Right cardiac atrium (tissue), 5 donors: ENCODE results near the gene LMNTD2. TPM values are rescaled to one million over a fixed set of nuclear protein-coding genes. Genes with fewer than 3 reads are reported as not detected.

Experiments
- ATAC-seq, 2 donors: fragments of 200-7000 bp; cut with Tn5 transposase; one replicate each; pipeline versions ENCODE4 v1.8.0 to v1.9.1; 2020; ENCODE audit warnings: moderate library complexity in 2 of 2, mild to moderate bottlenecking in 1 of 2
- DNase-seq, 3 donors: peaks; one replicate each; pipeline ENCODE4 v3.0.0-alpha.2; 2020
- H3K27ac ChIP-seq: one replicate; pipeline ENCODE4 v1.5.1; 2013; ENCODE audit warnings: mild to moderate bottlenecking, low read length, control low read depth, moderate library complexity
- H3K27me3 ChIP-seq: one replicate; pipeline ENCODE4 v1.6.1; 2013; ENCODE audit not compliant: control insufficient read depth, insufficient read depth
- H3K4me1 ChIP-seq: one replicate; pipeline ENCODE4 v1.6.1; 2013; ENCODE audit warnings: low read length; ENCODE audit not compliant: control insufficient read depth, insufficient read depth
- H3K4me3 ChIP-seq: one replicate; pipeline ENCODE4 v1.5.1; 2013; ENCODE audit warnings: low read length, control low read depth
- H3K9me3 ChIP-seq: one replicate; pipeline ENCODE4 v1.6.1; 2013; ENCODE audit warnings: low read length; ENCODE audit not compliant: control insufficient read depth
- WGBS: extraction: QIAGEN DNeasy Blood & Tissue Kit; methylation state at CpG from one replicate; pipeline ENCODE4 v1.1.7; 2013; 5-methylcytosine and 5-hydroxymethylcytosine counted together
- intact Hi-C, 4 donors: fragments of 100-400 bp; cut with DNase I; formaldehyde crosslinking; loops; one replicate each; pipeline versions ENCODE4 v1.11.0 to v1.14.0; 2022 to 2023
- polyA plus RNA-seq: library from polyadenylated mRNA; stranded (reverse); fragments of 200-250 nt; gene quantifications from one replicate; pipeline ENCODE4 v1.2.3, GENCODE V29; 2013
- total RNA-seq, 4 donors: library from RNA; stranded (reverse); fragmentation: NEBNext Ultra II Directional; extraction: Animal tissue kit (Norgen Biotek cat#: 25700); gene quantifications; one replicate each; pipeline ENCODE4 v1.2.1, GENCODE V29; 2021
- donor health status: healthy with polysubstance abuse.
- donor health status: DM: no; HTN: yes; CAD: no.
- donor health status: DM: no; HTN: no; CAD: no.
- donor health status: DM: no; HTN: yes; CAD: no; lungs with severe emphysema.
- donor health status: DM: yes; HTN: yes; CAD: no.

LMNTD2 gene
- total and polyA plus RNA-seq, 5 donors: 0.50 to 1.4 (median 0.66) TPM

- Histone ChIP-seq H3K27ac (no peak overlapping the region), H3K27me3 (no peaks in the 10 kb centered on the region), H3K4me3 (no peak overlapping the region), H3K4me1 (no peaks in the 10 kb centered on the region), H3K9me3 (no peaks in the 10 kb centered on the region)
- ATAC-seq (no peak), DNase-seq (peak in 1 of 3 donors; percentile 56)
- 64% methylated on average over 22 of the region's 22 CpGs for WGBS
- intact Hi-C loops: loop anchor here in 2 of 4 donors (10.0 kb wide), 1 partner anchor 168 kb away; no protein-coding TSS in a partner anchor
These were observed 3.8 kb downstream of the LMNTD2 start for GRCh38 chr11:556662-557256.

- Histone ChIP-seq H3K4me3 (no peak overlapping the region), H3K27ac (no peak overlapping the region)
- intact Hi-C loops: loop anchor here in 3 of 4 donors (2.0 to 10.0 kb wide), 2 partner anchors 169 to 171 kb away; no protein-coding TSS in a partner anchor
These were observed 4.5 kb downstream of the LMNTD2 start for GRCh38 chr11:555780-556661.

GRCh38 chr11:555227-555779, 5.2 kb downstream of the LMNTD2 start:
- ATAC-seq: no peak

More at GRCh38 chr11:555780-556661, 4.5 kb downstream of the LMNTD2 start:
- no peaks in the 10 kb centered on the region for H3K4me1 ChIP-seq
- 3% methylated on average over 104 of the region's 104 CpGs for WGBS
- DNase-seq (peak in 1 of 3 donors; percentile 58), ATAC-seq (no peak)
- H3K9me3 ChIP-seq: no peaks in the 10 kb centered on the region
- no peaks in the 10 kb centered on the region for H3K27me3 ChIP-seq

GRCh38 chr11:554428-555226, 5.9 kb downstream of the LMNTD2 start:
- no peaks in the 10 kb centered on the region for H3K9me3 ChIP-seq
- intact Hi-C loops: loop anchor here (2.0 to 10.0 kb wide), 3 partner anchors 170 to 173 kb away; no protein-coding TSS in a partner anchor
- peak overlapping the region; percentile 24 for H3K4me3 ChIP-seq
- H3K27ac ChIP-seq: no peak overlapping the region
- peak in 2 of 3 donors; percentile 80 to 81 for DNase-seq
- 12% methylated on average over 47 of the region's 60 CpGs for WGBS
- H3K27me3 ChIP-seq: no peaks in the 10 kb centered on the region
- peak; percentile 27 to 39 for ATAC-seq
- H3K4me1 ChIP-seq: no peaks in the 10 kb centered on the region

More at GRCh38 chr11:555227-555779, 5.2 kb downstream of the LMNTD2 start:
- no peaks in the 10 kb centered on the region for H3K4me1 ChIP-seq
- no peaks in the 10 kb centered on the region for H3K9me3 ChIP-seq
- no peak overlapping the region for H3K27ac ChIP-seq
- DNase-seq: peak in 1 of 3 donors; percentile 54
- intact Hi-C loops: loop anchor here in 3 of 4 donors (2.0 to 10.0 kb wide), 2 partner anchors 169 to 171 kb away; no protein-coding TSS in a partner anchor
- H3K27me3 ChIP-seq: no peaks in the 10 kb centered on the region
- peak overlapping the region; percentile 24 for H3K4me3 ChIP-seq
- WGBS: 1% methylated on average over 57 of the region's 57 CpGs

- intact Hi-C loops: loop anchor here (2.0 to 10.0 kb wide), 3 partner anchors 171 to 173 kb away; no protein-coding TSS in a partner anchor
- 55% methylated on average over 11 of the region's 11 CpGs for WGBS
- no peak overlapping the region for H3K27ac ChIP-seq
- ATAC-seq (no peak), DNase-seq (peak in 1 of 3 donors; percentile 55)
- H3K4me1 ChIP-seq: no peaks in the 10 kb centered on the region
- H3K4me3 ChIP-seq: no peak overlapping the region
- H3K27me3 ChIP-seq: no peaks in the 10 kb centered on the region
- no peaks in the 10 kb centered on the region for H3K9me3 ChIP-seq
These were observed 6.6 kb downstream of the LMNTD2 start for GRCh38 chr11:553988-554340.

- Histone ChIP-seq H3K4me3 (no peak overlapping the region), H3K27me3 (no peaks in the 10 kb centered on the region), H3K4me1 (no peaks in the 10 kb centered on the region), H3K9me3 (no peaks in the 10 kb centered on the region), H3K27ac (no peak overlapping the region)
- WGBS: 82% methylated on average over 27 of the region's 27 CpGs
- intact Hi-C loops: loop anchor here in 3 of 4 donors (5.0 to 10.0 kb wide), 2 partner anchors 171 to 174 kb away; no protein-coding TSS in a partner anchor
- ATAC-seq: no peak
- no peak for DNase-seq
These were observed 7.2 kb downstream of the LMNTD2 start for GRCh38 chr11:553083-553987.

- WGBS: 78% methylated on average over 12 of the region's 12 CpGs
- Histone ChIP-seq H3K27me3 (no peaks in the 10 kb centered on the region), H3K4me3 (no peak overlapping the region), H3K9me3 (no peaks in the 10 kb centered on the region), H3K27ac (no peak overlapping the region), H3K4me1 (no peaks in the 10 kb centered on the region)
- ATAC-seq (no peak), DNase-seq (peak in 2 of 3 donors; percentile 6 to 44)
- intact Hi-C loops: loop anchor here in 3 of 4 donors (5.0 to 10.0 kb wide), 2 partner anchors 173 to 176 kb away; no protein-coding TSS in a partner anchor
These were observed 8.9 kb downstream of the LMNTD2 start for GRCh38 chr11:551596-551995.

- DNase-seq (peak in 2 of 3 donors; percentile 8 to 60), ATAC-seq (no peak)
- intact Hi-C loops: loop anchor here in 3 of 4 donors (5.0 to 10.0 kb wide), 2 partner anchors 174 to 176 kb away; no protein-coding TSS in a partner anchor
- 88% methylated on average over 16 of the region's 16 CpGs for WGBS
- Histone ChIP-seq H3K27ac (no peak overlapping the region), H3K9me3 (no peaks in the 10 kb centered on the region), H3K4me3 (no peak overlapping the region), H3K27me3 (no peaks in the 10 kb centered on the region), H3K4me1 (no peaks in the 10 kb centered on the region)
These were observed 9.4 kb downstream of the LMNTD2 start for GRCh38 chr11:551131-551530.

- Histone ChIP-seq H3K4me1 (no peaks in the 10 kb centered on the region), H3K9me3 (no peaks in the 10 kb centered on the region), H3K27ac (no peak overlapping the region), H3K27me3 (no peaks in the 10 kb centered on the region), H3K4me3 (no peak overlapping the region)
- 86% methylated on average over 5 of the region's 5 CpGs for WGBS
- intact Hi-C loops: loop anchor here in 3 of 4 donors (5.0 to 10.0 kb wide), 2 partner anchors 174 to 177 kb away; no protein-coding TSS in a partner anchor
- ATAC-seq (no peak), DNase-seq (peak in 1 of 3 donors; percentile 4)
These were observed 9.8 kb downstream of the LMNTD2 start for GRCh38 chr11:550746-551085.
